DOHH2 (cell line): ENCODE results near the gene MGAT5.

Experiments used
- H3F3A ChIP-seq: fragments of 200-600 bp; sonication (generic), shearing (Covaris generic); 2 replicates; pipeline ENCODE4 v1.6.0; 2016; ENCODE audit warnings: antibody characterized with exemption, mild to moderate bottlenecking; ENCODE audit not compliant: control insufficient read depth, insufficient read depth
- H3K27ac ChIP-seq: fragments of 200-600 bp; sonication (generic); 2 replicates; pipeline ENCODE4 v1.5.1; 2014; ENCODE audit warnings: low read depth, mild to moderate bottlenecking, low read length, moderate library complexity
- H3K27me3 ChIP-seq: fragments of 200-600 bp; sonication (generic); 2 replicates; pipeline ENCODE4 v1.6.1; 2014; ENCODE audit warnings: mild to moderate bottlenecking, low read length, mixed read lengths; ENCODE audit not compliant: control insufficient read depth
- H3K36me3 ChIP-seq: fragments of 200-600 bp; sonication (generic); 2 replicates; pipeline ENCODE4 v1.6.1; 2014; ENCODE audit warnings: mild to moderate bottlenecking, low read length, moderate library complexity, mixed read lengths; ENCODE audit not compliant: control insufficient read depth
- H3K4me1 ChIP-seq: fragments of 200-600 bp; sonication (generic); 2 replicates; pipeline ENCODE4 v1.6.1; 2014; ENCODE audit warnings: mild to moderate bottlenecking, low read length, mixed read lengths; ENCODE audit not compliant: control insufficient read depth
- H3K4me2 ChIP-seq: fragments of 200-600 bp; sonication (generic); 2 replicates; pipeline ENCODE4 v1.6.0; 2014; ENCODE audit warnings: mild to moderate bottlenecking, low read length, moderate library complexity
- H3K4me3 ChIP-seq: fragments of 200-600 bp; sonication (generic); 2 replicates; pipeline ENCODE4 v1.5.1; 2014; ENCODE audit warnings: mild to moderate bottlenecking, low read length, mixed read lengths
- H3K79me2 ChIP-seq: fragments of 200-600 bp; sonication (generic); 2 replicates; pipeline ENCODE4 v1.6.1; 2014; ENCODE audit warnings: mild to moderate bottlenecking, low read length, mixed read lengths; ENCODE audit not compliant: control insufficient read depth
- H3K9me2 ChIP-seq: fragments of 200-600 bp; sonication (generic); replicated peaks from 2 replicates; pipeline ENCODE4 v1.6.1; 2014; ENCODE audit warnings: mild to moderate bottlenecking, low read length, mixed read lengths; ENCODE audit not compliant: control insufficient read depth
- H3K9me3 ChIP-seq: fragments of 200-600 bp; sonication (generic); 2 replicates; pipeline ENCODE4 v1.6.1; 2014; ENCODE audit warnings: antibody characterized with exemption, low read length, mixed read lengths; ENCODE audit not compliant: control insufficient read depth, insufficient read depth
- H4K20me1 ChIP-seq: fragments of 200-600 bp; sonication (generic); 2 replicates; pipeline ENCODE4 v1.6.0; 2014; ENCODE audit warnings: low read depth, mild to moderate bottlenecking, antibody characterized with exemption, low read length, moderate library complexity; ENCODE audit not compliant: control insufficient read depth, insufficient read depth
- CTCF ChIP-seq: fragments of 200-600 bp; sonication (generic); IDR thresholded peaks from one replicate; pipeline ENCODE4 v1.5.1; 2014; ENCODE audit warnings: antibody characterized with exemption, mild to moderate bottlenecking, low read depth, low read length; ENCODE audit not compliant: poor library complexity, severe bottlenecking
- EZH2phosphoT487 ChIP-seq: fragments of 200-600 bp; sonication (generic); IDR thresholded peaks from 2 replicates; pipeline ENCODE4 v1.6.1; 2017; ENCODE audit warnings: borderline replicate concordance, mild to moderate bottlenecking, antibody characterized with exemption, low read length, moderate library complexity, mixed read lengths

The MGAT5 gene

GRCh38 chr2:134453476-134453875 lies 199.6 kb downstream of the MGAT5 start:
- no peaks in the 10 kb centered on the region for H3K9me2 ChIP-seq
- no peaks in the 10 kb centered on the region for H3K27me3 ChIP-seq
- no peak for TF ChIP-seq EZH2phosphoT487
- TF ChIP-seq CTCF: no peak
- no peaks in the 10 kb centered on the region for H3K9me3 ChIP-seq
- no peak overlapping the region for H3K4me3 ChIP-seq
- H3K4me2 ChIP-seq: no peak overlapping the region
- no peak overlapping the region for H3K27ac ChIP-seq
- H3K4me1 ChIP-seq: no peaks in the 10 kb centered on the region
- H4K20me1 ChIP-seq: no peaks in the 10 kb centered on the region
- no peaks in the 10 kb centered on the region for H3F3A ChIP-seq
- peaks cover 13% of the 10 kb centered on the region for H3K36me3 ChIP-seq
- no peaks in the 10 kb centered on the region for H3K79me2 ChIP-seq

GRCh38 chr2:134453973-134454372 lies 200.1 kb downstream of the MGAT5 start:
- Histone ChIP-seq H3K4me2 (no peak overlapping the region), H3K4me3 (no peak overlapping the region), H3K9me2 (no peaks in the 10 kb centered on the region), H3K79me2 (no peaks in the 10 kb centered on the region), H3K27me3 (no peaks in the 10 kb centered on the region), H3F3A (no peaks in the 10 kb centered on the region), H3K4me1 (no peaks in the 10 kb centered on the region), H4K20me1 (no peaks in the 10 kb centered on the region), H3K9me3 (no peaks in the 10 kb centered on the region), H3K36me3 (peaks cover 13% of the 10 kb centered on the region), H3K27ac (no peak overlapping the region)
- TF ChIP-seq EZH2phosphoT487 (no peak), CTCF (no peak)

GRCh38 chr2:134454426-134454825 lies 200.6 kb downstream of the MGAT5 start:
- no peaks in the 10 kb centered on the region for H4K20me1 ChIP-seq
- no peak for TF ChIP-seq CTCF
- no peak for TF ChIP-seq EZH2phosphoT487
- H3K4me1 ChIP-seq: no peaks in the 10 kb centered on the region
- H3K4me3 ChIP-seq: no peak overlapping the region
- H3K79me2 ChIP-seq: no peaks in the 10 kb centered on the region
- H3K4me2 ChIP-seq: no peak overlapping the region
- peaks cover 13% of the 10 kb centered on the region for H3K36me3 ChIP-seq
- H3F3A ChIP-seq: no peaks in the 10 kb centered on the region
- H3K9me3 ChIP-seq: no peaks in the 10 kb centered on the region
- H3K9me2 ChIP-seq: no peaks in the 10 kb centered on the region
- no peak overlapping the region for H3K27ac ChIP-seq
- H3K27me3 ChIP-seq: no peaks in the 10 kb centered on the region

- Histone ChIP-seq H3K4me1 (no peaks in the 10 kb centered on the region), H4K20me1 (no peaks in the 10 kb centered on the region), H3K79me2 (no peaks in the 10 kb centered on the region), H3K4me2 (no peak overlapping the region), H3F3A (no peaks in the 10 kb centered on the region), H3K9me2 (no peaks in the 10 kb centered on the region), H3K27ac (no peak overlapping the region), H3K9me3 (no peaks in the 10 kb centered on the region), H3K27me3 (no peaks in the 10 kb centered on the region), H3K36me3 (peaks cover 12% of the 10 kb centered on the region), H3K4me3 (no peak overlapping the region)
- TF ChIP-seq EZH2phosphoT487 (no peak), CTCF (no peak)
Observed at GRCh38 chr2:134454931-134455330, 201.1 kb downstream of the MGAT5 start.
